HG02798 (cell line): ENCODE measurements around the gene MUC2.

Experiments used
- ATAC-seq: cut with Tn5 transposase; IDR thresholded peaks from one replicate; pipeline ENCODE4 v1.9.1; 2021; ENCODE audit warnings: mild to moderate bottlenecking; ENCODE audit not compliant: unreplicated experiment, poor library complexity

MUC2 gene

GRCh38 chr11:1116666-1117390, 42.2 kb downstream of the MUC2 start:
- ATAC-seq = no peak

- ATAC-seq = no peak
Observed at GRCh38 chr11:1117992-1118391, 43.3 kb downstream of the MUC2 start.

GRCh38 chr11:1118755-1119603, 44.3 kb downstream of the MUC2 start:
- no peak for ATAC-seq

GRCh38 chr11:1119604-1120146, 45.0 kb downstream of the MUC2 start:
- ATAC-seq = no peak

GRCh38 chr11:1120532-1121330, 46.1 kb downstream of the MUC2 start:
- ATAC-seq = no peak

GRCh38 chr11:1121331-1121812, 46.7 kb downstream of the MUC2 start:
- ATAC-seq = no peak

GRCh38 chr11:1121813-1122663, 47.4 kb downstream of the MUC2 start:
- ATAC-seq = no peak

- ATAC-seq = no peak
Observed at GRCh38 chr11:1122664-1123002, 48.0 kb downstream of the MUC2 start.

GRCh38 chr11:1123970-1124369, 49.3 kb downstream of the MUC2 start:
- no peak for ATAC-seq
